Central memory CD8-positive, alpha-beta T cell (primary cell): ENCODE measurements around the gene GDPD4.
A peak's percentile ranks its signal among the peaks of the same experiment; 100 is the strongest.

Experiments
- ATAC-seq: fragments of 150-1000 bp; cut with Tn5 transposase; replicated peaks from 2 replicates; pipeline ENCODE4 v1.10.0; 2022; ENCODE audit warnings: mild to moderate bottlenecking, moderate FRiP score, moderate number of reproducible peaks; ENCODE audit not compliant: poor library complexity, severe bottlenecking; ENCODE audit errors: extremely low read depth
- DNase-seq, 2 donors: peaks; one replicate each; pipeline ENCODE4 v3.0.0; 2021; ENCODE audit warnings: low spot score in 2 of 2
- H3K27ac Mint-ChIP-seq: one replicate; pipeline ENCODE4 v1.8.0; 2022; ENCODE audit warnings: low read depth, mild to moderate bottlenecking, moderate library complexity, mixed read lengths
- H3K27me3 Mint-ChIP-seq: one replicate; pipeline ENCODE4 v1.8.0; 2022; ENCODE audit warnings: mixed read lengths
- H3K36me3 Mint-ChIP-seq: one replicate; pipeline ENCODE4 v1.8.0; 2022; ENCODE audit warnings: mild to moderate bottlenecking, moderate library complexity, mixed read lengths; ENCODE audit not compliant: insufficient read depth
- H3K4me1 Mint-ChIP-seq: one replicate; pipeline ENCODE4 v1.8.0; 2022; ENCODE audit warnings: mixed read lengths
- H3K4me3 Mint-ChIP-seq: one replicate; pipeline ENCODE4 v1.8.0; 2022; ENCODE audit warnings: mild to moderate bottlenecking, moderate library complexity, mixed read lengths
- H3K9me3 Mint-ChIP-seq: one replicate; pipeline ENCODE4 v1.8.0; 2022; ENCODE audit warnings: mixed read lengths

Gene GDPD4

GRCh38 chr11:77205467-77206263, 95.8 kb downstream of the GDPD4 start:
- ATAC-seq (no peak), DNase-seq (no peak)
- H3K4me3 Mint-ChIP-seq, result no peak overlapping the region
- no peak overlapping the region for H3K27ac Mint-ChIP-seq
- H3K4me1 Mint-ChIP-seq, result no peaks in the 10 kb centered on the region
- no peaks in the 10 kb centered on the region for H3K9me3 Mint-ChIP-seq
- no peaks in the 10 kb centered on the region for H3K36me3 Mint-ChIP-seq
- H3K27me3 Mint-ChIP-seq, result no peaks in the 10 kb centered on the region

GRCh38 chr11:77204754-77205466, 96.6 kb downstream of the GDPD4 start:
- no peak overlapping the region for H3K4me3 Mint-ChIP-seq
- H3K27ac Mint-ChIP-seq, result no peak overlapping the region
- H3K9me3 Mint-ChIP-seq, result no peaks in the 10 kb centered on the region

GRCh38 chr11:77203901-77204753, 97.4 kb downstream of the GDPD4 start:
- H3K27me3 Mint-ChIP-seq, result peaks cover 6% of the 10 kb centered on the region
- DNase-seq, result no peak
- no peaks in the 10 kb centered on the region for H3K4me1 Mint-ChIP-seq
- H3K4me3 Mint-ChIP-seq, result no peak overlapping the region
- no peaks in the 10 kb centered on the region for H3K9me3 Mint-ChIP-seq
- no peaks in the 10 kb centered on the region for H3K36me3 Mint-ChIP-seq
- no peak for ATAC-seq
- H3K27ac Mint-ChIP-seq, result no peak overlapping the region

More at GRCh38 chr11:77204754-77205466, 96.6 kb downstream of the GDPD4 start:
- H3K36me3 Mint-ChIP-seq, result no peaks in the 10 kb centered on the region
- H3K27me3 Mint-ChIP-seq, result no peaks in the 10 kb centered on the region
- ATAC-seq (no peak), DNase-seq (no peak)
- H3K4me1 Mint-ChIP-seq, result no peaks in the 10 kb centered on the region

GRCh38 chr11:77202941-77203900, 98.3 kb downstream of the GDPD4 start:
- ATAC-seq (no peak), DNase-seq (no peak)
- no peak overlapping the region for H3K27ac Mint-ChIP-seq
- H3K4me1 Mint-ChIP-seq, result peaks cover 6% of the 10 kb centered on the region
- no peaks in the 10 kb centered on the region for H3K9me3 Mint-ChIP-seq
- no peaks in the 10 kb centered on the region for H3K36me3 Mint-ChIP-seq
- H3K4me3 Mint-ChIP-seq, result no peak overlapping the region
- H3K27me3 Mint-ChIP-seq, result peaks cover 15% of the 10 kb centered on the region

GRCh38 chr11:77201991-77202841, 99.3 kb downstream of the GDPD4 start:
- Mint-ChIP-seq H3K27me3 (peaks cover 16% of the 10 kb centered on the region), H3K4me3 (no peak overlapping the region), H3K4me1 (peaks cover 6% of the 10 kb centered on the region), H3K36me3 (no peaks in the 10 kb centered on the region), H3K27ac (no peak overlapping the region), H3K9me3 (no peaks in the 10 kb centered on the region)
- DNase-seq, result no peak
- ATAC-seq, result no peak

GRCh38 chr11:77201370-77201769, 100.1 kb downstream of the GDPD4 start:
- no peak for DNase-seq
- Mint-ChIP-seq H3K9me3 (no peaks in the 10 kb centered on the region), H3K4me3 (no peak overlapping the region), H3K27me3 (peaks cover 16% of the 10 kb centered on the region), H3K36me3 (no peaks in the 10 kb centered on the region), H3K4me1 (peaks cover 6% of the 10 kb centered on the region), H3K27ac (no peak overlapping the region)
- ATAC-seq, result no peak

GRCh38 chr11:77200351-77201268, 100.9 kb downstream of the GDPD4 start:
- DNase-seq (no peak), ATAC-seq (no peak)
- Mint-ChIP-seq H3K27ac (peak overlapping the region; percentile 37), H3K4me3 (no peak overlapping the region), H3K9me3 (no peaks in the 10 kb centered on the region), H3K27me3 (peaks cover 16% of the 10 kb centered on the region), H3K36me3 (no peaks in the 10 kb centered on the region), H3K4me1 (peaks cover 6% of the 10 kb centered on the region)

- H3K27me3 Mint-ChIP-seq, result peaks cover 16% of the 10 kb centered on the region
- no peak overlapping the region for H3K4me3 Mint-ChIP-seq
- ATAC-seq (no peak), DNase-seq (no peak)
- H3K9me3 Mint-ChIP-seq, result no peaks in the 10 kb centered on the region
- H3K36me3 Mint-ChIP-seq, result no peaks in the 10 kb centered on the region
- peaks cover 6% of the 10 kb centered on the region for H3K4me1 Mint-ChIP-seq
- peak overlapping the region; percentile 13 for H3K27ac Mint-ChIP-seq
Measured at GRCh38 chr11:77199137-77199745, 102.2 kb downstream of the GDPD4 start.

- Mint-ChIP-seq H3K9me3 (no peaks in the 10 kb centered on the region), H3K4me1 (peaks cover 6% of the 10 kb centered on the region), H3K36me3 (no peaks in the 10 kb centered on the region), H3K4me3 (no peak overlapping the region), H3K27me3 (peaks cover 16% of the 10 kb centered on the region), H3K27ac (no peak overlapping the region)
- DNase-seq (no peak), ATAC-seq (no peak)
Measured at GRCh38 chr11:77198440-77198849, 103.0 kb downstream of the GDPD4 start.

GRCh38 chr11:77197626-77198320, 103.7 kb downstream of the GDPD4 start:
- no peak for ATAC-seq
- H3K9me3 Mint-ChIP-seq, result no peaks in the 10 kb centered on the region

More at GRCh38 chr11:77197626-77198320, 103.7 kb downstream of the GDPD4 start:
- no peak overlapping the region for H3K27ac Mint-ChIP-seq
- peaks cover 16% of the 10 kb centered on the region for H3K27me3 Mint-ChIP-seq
- no peaks in the 10 kb centered on the region for H3K36me3 Mint-ChIP-seq
- DNase-seq, result no peak
- H3K4me1 Mint-ChIP-seq, result peaks cover 6% of the 10 kb centered on the region
- H3K4me3 Mint-ChIP-seq, result no peak overlapping the region
